D721Med (cell line): ENCODE measurements around the gene C11orf58.

ENCODE experiments used
- DNase-seq: peaks from one replicate; pipeline ENCODE4 v3.0.0; 2011; ENCODE audit warnings: low spot score; ENCODE audit not compliant: insufficient read length
- FAIRE-seq: peaks from 2 replicates; lab custom pipeline; 2011; peaks lifted over from hg19 to GRCh38; lab: Jason Lieb, UNC
- TF ChIP-seq, protein P1 (sequence below): IDR thresholded peaks from 2 replicates; pipeline ENCODE4 v1.5.1; 2012; ENCODE audit warnings: mild to moderate bottlenecking, control low read depth; ENCODE audit not compliant: insufficient read depth; ENCODE audit errors: missing control alignments

Gene C11orf58

DNA sequence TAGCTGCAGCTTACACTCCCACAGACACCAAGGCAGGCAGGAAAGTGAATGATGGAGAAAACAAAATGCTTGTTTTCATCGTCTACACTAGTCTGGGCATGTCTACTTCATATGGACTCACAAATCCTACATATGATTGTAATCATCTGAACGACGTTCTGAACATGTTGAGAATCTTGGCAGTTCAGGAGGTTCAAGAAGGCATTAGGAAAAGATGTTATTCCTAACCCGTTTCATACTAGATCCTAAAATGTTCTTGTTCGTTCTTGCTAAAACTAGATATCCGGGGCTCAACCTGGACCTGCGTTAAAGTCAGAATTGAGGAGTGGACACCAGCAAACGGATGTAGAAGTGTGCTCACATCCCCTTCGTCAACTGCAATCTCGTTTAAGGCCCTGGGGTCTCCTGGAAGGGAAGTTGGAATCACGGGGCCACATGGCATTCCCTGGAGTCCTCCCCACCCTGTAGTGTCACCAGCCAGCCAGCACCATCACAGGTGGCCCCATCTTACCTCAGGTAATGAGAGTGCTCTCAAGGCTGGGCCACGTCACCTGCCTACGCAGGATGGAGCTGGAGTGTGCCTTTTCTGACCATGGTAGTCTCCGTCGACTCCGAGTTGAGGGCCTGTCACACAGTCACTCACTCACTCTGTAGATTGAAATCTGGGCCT lies 37.3 kb downstream of the C11orf58 start:
- FAIRE-seq (no peak), DNase-seq (no peak)
- TF ChIP-seq, protein P1, sequence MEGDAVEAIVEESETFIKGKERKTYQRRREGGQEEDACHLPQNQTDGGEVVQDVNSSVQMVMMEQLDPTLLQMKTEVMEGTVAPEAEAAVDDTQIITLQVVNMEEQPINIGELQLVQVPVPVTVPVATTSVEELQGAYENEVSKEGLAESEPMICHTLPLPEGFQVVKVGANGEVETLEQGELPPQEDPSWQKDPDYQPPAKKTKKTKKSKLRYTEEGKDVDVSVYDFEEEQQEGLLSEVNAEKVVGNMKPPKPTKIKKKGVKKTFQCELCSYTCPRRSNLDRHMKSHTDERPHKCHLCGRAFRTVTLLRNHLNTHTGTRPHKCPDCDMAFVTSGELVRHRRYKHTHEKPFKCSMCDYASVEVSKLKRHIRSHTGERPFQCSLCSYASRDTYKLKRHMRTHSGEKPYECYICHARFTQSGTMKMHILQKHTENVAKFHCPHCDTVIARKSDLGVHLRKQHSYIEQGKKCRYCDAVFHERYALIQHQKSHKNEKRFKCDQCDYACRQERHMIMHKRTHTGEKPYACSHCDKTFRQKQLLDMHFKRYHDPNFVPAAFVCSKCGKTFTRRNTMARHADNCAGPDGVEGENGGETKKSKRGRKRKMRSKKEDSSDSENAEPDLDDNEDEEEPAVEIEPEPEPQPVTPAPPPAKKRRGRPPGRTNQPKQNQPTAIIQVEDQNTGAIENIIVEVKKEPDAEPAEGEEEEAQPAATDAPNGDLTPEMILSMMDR = no peak

DNA sequence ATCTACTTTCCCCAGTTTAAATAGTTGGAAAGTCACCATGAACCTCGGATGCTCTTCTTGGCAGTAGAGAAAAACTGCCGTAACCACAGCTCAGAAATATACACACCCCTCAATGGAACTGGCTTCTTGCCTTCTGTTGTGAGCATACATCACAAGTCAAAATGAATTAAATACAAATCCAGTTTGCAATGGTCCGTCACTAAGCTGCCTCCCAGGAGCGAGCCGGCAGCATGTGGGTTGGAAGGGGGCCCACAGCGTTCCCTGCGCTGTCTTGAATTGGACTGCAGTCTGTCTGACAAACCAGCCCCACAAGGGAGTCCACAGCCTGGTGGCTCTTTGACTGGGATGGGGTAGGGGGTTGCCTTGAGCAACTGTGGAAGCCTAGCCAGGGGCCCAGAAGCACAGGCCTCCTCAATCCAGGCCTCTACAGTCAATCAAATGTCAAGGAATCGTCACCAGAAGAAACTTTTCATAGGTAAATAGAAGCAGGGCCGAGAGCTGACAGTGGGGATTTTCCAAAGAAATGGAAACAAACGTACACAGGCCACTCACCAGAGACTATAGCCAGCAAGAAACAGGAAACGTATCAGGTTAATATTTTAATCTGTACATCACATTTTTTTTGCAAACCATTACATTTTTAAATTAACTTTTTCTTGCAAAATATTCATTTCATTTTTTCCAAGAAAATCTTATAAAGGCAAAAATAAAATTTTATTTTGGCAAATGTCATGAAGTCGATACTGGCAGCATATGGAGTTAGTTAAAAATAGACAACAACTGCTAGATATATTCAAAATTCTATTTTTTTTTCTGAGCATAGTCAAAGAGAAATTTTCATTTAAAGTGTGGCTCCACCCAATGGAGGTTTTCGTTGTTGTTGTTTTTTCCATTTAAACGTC lies 38.5 kb downstream of the C11orf58 start:
- TF ChIP-seq, protein P1 = no peak
- no peak for FAIRE-seq
- no peak for DNase-seq

DNA sequence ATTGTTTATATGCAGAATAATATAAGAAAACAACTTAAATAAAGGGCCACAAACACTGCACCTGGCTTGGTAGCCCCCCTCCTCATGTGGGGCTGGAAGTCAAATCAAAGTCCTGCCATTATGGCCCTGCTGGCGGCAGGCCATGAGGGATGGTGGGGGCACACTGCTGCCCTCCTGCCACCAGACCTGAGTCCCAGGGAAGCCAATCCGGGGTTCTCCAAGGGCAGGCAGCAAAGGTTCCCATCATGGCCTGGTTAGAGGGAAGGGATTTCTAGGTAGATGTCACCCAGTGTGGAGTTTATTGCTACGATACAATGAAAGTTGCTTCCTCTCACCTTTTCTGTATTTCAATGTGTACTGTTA lies 39.1 kb downstream of the C11orf58 start:
- DNase-seq (no peak), FAIRE-seq (no peak)
- TF ChIP-seq, protein P1 = no peak

- no peak for FAIRE-seq
- DNase-seq = no peak
Measured at GRCh38 chr11:16778286-16778685, 39.8 kb downstream of the C11orf58 start.

GRCh38 chr11:16778876-16779275 lies 40.4 kb downstream of the C11orf58 start:
- FAIRE-seq (no peak), DNase-seq (no peak)

More at GRCh38 chr11:16778286-16778685, 39.8 kb downstream of the C11orf58 start:
- TF ChIP-seq, protein P1 = no peak

GRCh38 chr11:16779436-16779835 lies 41.0 kb downstream of the C11orf58 start:
- FAIRE-seq = no peak
- TF ChIP-seq, protein P1 = no peak
- DNase-seq = no peak

More at GRCh38 chr11:16778876-16779275, 40.4 kb downstream of the C11orf58 start:
- TF ChIP-seq, protein P1 = no peak
